ENCODE results near the gene KRT77.
"Not testable (repeated sequence)": the region's sequence is repeated elsewhere in the genome, so short reads cannot be mapped to it uniquely, and the experiment has no call there.

Gene KRT77

DNA sequence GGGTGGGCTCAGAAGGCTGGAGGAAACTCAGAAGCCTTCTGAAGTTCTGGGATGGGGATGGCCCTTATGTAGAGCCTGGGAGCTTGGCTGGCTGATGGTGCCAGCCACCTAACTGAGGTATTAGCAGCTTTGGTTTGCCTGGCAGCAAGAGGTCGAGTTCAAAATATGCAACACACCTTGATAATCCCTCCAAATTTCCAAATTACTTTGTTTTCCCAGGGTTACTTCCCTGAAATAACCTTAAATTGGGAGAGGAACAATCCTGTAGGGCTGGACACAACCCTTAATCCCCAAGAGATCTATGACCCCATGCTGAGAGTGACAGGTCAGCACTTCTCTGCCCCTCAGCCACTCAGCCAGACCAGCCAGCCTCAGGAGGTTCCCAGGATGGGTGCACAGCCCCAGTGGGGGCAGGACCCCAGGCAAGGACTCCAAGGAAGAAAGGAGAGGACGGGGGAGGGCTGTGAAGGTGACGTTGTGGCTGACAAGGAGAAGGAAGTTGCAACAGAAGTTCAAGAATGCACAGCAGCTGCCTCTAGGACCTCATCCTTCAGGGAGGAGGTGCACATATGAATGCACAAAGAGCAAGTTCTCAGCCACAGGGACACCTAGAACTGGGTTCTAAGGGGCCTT is 18.6 kb upstream of the KRT77 start:
- no peak for DNase-seq

GRCh38 chr12:52720365-52720886 is 17.1 kb upstream of the KRT77 start:
- no peak for DNase-seq

GRCh38 chr12:52716061-52716460 is 12.7 kb upstream of the KRT77 start:
- DNase-seq = no peak

DNA sequence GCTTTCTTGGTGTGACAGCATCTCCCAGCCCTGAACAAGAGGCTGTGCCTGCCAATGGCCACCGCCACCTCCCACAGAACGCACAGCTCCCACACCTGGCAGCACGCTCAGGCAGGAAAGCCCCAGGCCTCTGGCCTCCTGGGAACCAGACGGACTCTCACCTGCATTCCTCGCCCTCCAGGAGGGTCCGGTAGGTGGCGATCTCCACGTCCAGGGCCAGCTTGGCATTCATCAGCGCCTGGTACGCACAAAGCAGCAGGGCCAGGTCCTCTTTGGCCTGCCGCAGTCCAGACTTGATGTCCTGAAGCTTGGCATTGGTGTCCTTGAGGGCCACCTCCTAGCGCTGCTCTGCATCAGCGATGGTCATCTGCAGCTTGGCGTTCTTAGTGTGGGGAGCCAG is 12.1 kb upstream of the KRT77 start:
- no peak for DNase-seq

DNA sequence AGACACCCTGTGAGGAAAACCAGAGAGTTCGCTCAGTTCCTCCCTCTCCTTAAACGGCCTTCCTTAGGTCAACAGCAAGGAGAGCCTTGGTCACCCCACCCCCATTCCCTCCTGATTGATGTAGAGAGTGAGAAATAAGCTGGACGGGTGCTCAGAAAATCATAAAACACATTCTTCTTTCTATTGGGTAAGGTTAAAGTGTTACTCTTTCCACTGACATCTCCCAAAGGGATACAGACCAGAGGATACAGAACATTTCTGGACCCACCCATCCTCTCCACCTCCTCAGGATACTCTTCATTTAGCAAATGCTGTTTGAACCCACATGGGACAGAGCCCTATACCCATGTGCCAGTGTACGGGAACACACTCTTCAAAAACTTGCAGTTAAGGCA is 11.6 kb upstream of the KRT77 start:
- DNase-seq = no peak

GRCh38 chr12:52713960-52714886 is 10.9 kb upstream of the KRT77 start:
- no peak for DNase-seq

- not testable (repeated sequence) for DNase-seq
These were observed 8.8 kb upstream of the KRT77 start for GRCh38 chr12:52712122-52712521.

GRCh38 chr12:52710730-52711129 is 7.4 kb upstream of the KRT77 start:
- DNase-seq = no peak

DNA sequence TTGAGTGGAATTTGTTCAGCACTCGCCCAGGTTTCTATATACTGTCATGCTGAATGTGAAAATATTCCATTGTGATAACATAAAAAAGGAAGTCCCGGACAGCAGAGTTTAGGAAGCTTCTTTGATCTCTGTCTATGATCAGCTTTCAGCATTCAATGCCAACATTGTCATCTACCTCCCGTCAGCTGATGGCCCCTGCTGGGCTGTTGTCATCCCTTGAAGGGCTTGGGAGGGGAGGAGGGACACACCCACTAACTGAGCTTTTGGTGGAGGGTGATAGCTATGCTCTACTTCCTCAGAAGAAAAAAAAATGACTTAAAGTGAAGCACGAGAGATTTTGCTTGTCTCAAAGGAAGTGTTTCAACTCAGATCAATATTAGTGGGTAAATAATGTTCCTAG is 4.7 kb upstream of the KRT77 start:
- no peak for DNase-seq

GRCh38 chr12:52704464-52704863 is 1.1 kb upstream of the KRT77 start:
- DNase-seq = no peak

DNA sequence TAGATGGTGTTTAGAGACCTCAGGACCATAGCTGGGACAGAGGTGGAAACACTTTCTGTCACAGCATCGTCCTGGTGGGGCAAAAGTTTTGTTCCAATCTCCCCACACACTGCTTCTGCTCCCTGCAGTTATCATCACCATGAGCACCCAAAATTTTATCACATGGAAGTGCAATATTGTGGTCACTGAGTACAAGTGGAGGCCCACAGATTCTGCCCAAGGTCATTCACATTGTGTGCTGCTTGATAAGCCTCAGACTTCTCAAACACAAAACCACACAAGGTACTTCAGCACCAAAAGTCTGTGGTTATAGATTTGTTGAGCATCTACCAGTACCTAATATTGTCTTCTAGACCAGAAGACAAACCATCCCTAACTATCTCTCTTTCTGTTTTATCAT is 554 bp upstream of the KRT77 start:
- DNase-seq = no peak

- no peak for DNase-seq
These were observed 986 bp downstream of the KRT77 start for GRCh38 chr12:52702338-52702737.

DNA sequence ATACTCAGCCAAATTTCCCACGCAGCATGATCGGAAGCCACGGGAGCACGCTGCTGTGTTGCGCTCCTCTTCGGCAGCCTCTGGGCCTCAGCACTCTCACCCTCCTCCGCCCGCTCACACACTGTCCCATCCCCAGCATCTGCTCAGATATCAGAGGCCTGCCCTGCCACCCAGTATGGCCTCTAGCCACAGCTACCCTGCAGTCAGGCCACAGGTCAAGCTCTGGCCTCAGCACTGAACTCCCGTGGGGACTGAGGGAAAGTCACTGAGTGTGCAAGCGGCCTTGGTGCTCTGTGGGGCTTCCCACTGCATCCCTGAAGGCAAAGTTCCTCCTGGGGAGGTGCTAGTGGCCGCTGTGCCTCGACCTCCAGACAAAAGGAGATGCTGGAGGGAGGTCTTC is 2.0 kb downstream of the KRT77 start:
- DNase-seq = no peak

GRCh38 chr12:52699960-52700359 is 3.4 kb downstream of the KRT77 start:
- DNase-seq = no peak

- DNase-seq = no peak
These were observed 4.0 kb downstream of the KRT77 start for GRCh38 chr12:52699373-52699772.

DNA sequence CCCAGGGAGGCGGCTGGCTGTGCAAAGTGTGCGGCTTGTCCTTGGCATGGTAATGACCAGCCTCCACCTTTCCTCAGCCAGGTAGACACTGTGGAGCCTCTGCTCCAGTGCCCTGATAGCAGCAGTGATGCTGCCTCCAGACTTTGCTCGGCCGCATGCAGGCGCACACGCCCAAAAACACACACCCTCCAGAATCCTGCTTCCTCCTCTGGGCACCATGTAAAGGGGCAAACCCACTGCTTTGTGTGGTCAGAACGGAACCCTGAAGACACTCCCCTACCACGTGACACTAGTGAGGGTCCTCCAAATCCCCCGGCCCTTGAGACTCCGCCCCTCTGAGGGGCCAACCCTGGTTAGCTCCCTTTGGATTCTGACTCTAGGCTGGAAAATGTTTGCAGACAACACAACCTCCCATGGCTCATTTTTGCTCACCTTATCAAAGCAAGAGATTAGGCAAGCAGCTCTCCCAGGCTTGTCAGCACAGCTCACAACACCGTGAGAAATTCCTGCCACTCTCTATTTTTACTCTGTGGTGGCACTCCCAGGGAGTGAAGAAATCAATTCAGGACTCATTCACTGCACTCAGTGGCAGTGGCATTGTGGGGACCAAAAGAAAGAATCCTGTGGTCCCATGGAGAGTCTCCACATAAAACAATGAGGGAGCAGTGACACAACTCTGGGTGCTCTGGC is 4.5 kb downstream of the KRT77 start:
- DNase-seq = no peak

- DNase-seq = no peak
These were observed 6.2 kb downstream of the KRT77 start for GRCh38 chr12:52697058-52697582.

- DNase-seq = no peak
These were observed 6.7 kb downstream of the KRT77 start for GRCh38 chr12:52696588-52696987.

DNA sequence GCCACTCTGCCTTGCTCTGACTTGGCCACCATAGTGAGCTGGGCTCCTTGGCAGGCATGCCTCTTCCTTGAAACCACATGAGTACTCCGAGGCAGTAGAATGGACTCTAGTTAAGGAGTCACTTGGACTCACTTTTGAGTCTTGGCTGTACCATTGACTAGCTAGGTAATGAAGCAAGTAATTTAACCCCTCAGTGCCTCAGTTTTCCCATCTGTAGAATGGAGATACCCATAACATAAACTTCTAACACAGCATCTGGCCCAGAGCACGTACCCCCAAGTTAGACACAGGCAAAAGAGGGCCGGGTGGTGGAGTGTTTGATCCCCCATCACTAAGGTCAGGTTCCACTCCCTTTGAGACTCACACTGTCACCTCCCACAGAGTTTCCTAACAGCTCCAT is 8.3 kb downstream of the KRT77 start:
- DNase-seq = no peak

GRCh38 chr12:52694151-52694550 is 9.2 kb downstream of the KRT77 start:
- DNase-seq = no peak

GRCh38 chr12:52693261-52693660 is 10.1 kb downstream of the KRT77 start:
- no peak for DNase-seq

GRCh38 chr12:52692254-52692653 is 11.1 kb downstream of the KRT77 start:
- DNase-seq = no peak

- DNase-seq = no peak
These were observed 11.5 kb downstream of the KRT77 start for GRCh38 chr12:52691841-52692150.
